ENCODE results near the gene DRD4. TPM values are rescaled to one million over a fixed set of nuclear protein-coding genes. Genes with fewer than 3 reads are reported as not detected.
"Not testable (repeated sequence)": the region's sequence is repeated elsewhere in the genome, so short reads cannot be mapped to it uniquely, and the experiment has no call there.

The DRD4 gene
- total and polyA plus RNA-seq, 5 donors, result 0.14 to 1.0 (median 0.28) TPM; not detected in 1

- WGBS, result 92% methylated on average over 10 of the region's 14 CpGs
- H3K4me1 ChIP-seq (ENCODE audit: control insufficient read depth, insufficient read depth, low read length); H3K27me3 ChIP-seq (ENCODE audit: control insufficient read depth, insufficient read depth); H3K9me3 ChIP-seq (ENCODE audit: control insufficient read depth, low read length); H3K4me3 ChIP-seq (ENCODE audit: low read length); H3K27ac ChIP-seq (ENCODE audit: low read length); ATAC-seq; DNase-seq; intact Hi-C loops (cut with DNase I): not testable (repeated sequence)
Observed at GRCh38 chr11:647672-648158, 10.6 kb downstream of the DRD4 start.

DNA sequence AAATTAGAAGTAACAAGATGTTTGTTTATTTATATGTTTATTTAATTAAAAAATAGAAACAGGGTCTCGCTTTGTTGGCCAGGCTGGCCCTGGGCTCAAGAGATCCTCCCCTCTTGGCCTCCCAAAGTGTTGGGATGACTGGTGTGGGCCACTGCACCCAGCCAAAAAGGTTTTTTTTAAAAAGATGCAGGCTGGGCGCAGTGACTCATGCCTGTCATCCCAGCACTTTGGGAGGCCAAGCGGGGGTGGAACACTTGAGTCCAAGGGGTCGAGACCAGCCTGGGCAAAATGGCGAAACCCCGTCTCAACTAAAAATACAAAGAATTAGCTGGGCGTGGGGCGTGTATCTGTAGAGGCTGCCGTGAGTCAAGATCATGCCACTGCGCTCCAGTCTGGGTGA lies 13.4 kb downstream of the DRD4 start:
- no peak for DNase-seq
- Histone ChIP-seq H3K4me1 (ENCODE audit: control insufficient read depth, insufficient read depth, low read length) (no peaks in the 10 kb centered on the region), H3K27me3 (ENCODE audit: control insufficient read depth, insufficient read depth) (no peaks in the 10 kb centered on the region), H3K9me3 (ENCODE audit: control insufficient read depth, low read length) (no peaks in the 10 kb centered on the region), H3K27ac (ENCODE audit: low read length) (no peak overlapping the region), H3K4me3 (ENCODE audit: low read length) (no peak overlapping the region)
- WGBS, result 96% methylated on average over 10 of the region's 10 CpGs
- no peak for ATAC-seq
- intact Hi-C loops (cut with DNase I), result no loop called here

DNA sequence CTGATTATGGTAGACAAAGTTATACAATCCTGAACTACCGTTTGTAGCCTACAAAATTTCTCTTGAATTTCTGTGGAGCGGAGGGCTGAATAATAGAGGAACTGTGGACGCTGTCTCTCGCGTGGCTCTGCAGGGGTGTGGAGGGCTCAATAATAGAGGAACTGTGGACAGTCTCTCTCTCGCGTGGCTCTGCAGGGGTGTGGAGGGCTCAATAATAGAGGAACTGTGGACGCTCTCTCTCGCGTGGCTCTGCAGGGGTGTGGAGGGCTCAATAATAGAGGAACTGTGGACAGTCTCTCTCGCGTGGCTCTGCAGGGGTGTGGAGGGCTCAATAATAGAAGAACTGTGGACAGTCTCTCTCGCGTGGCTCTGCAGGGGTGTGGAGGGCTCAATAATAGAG lies 16.1 kb downstream of the DRD4 start:
- ATAC-seq; H3K4me3 ChIP-seq (ENCODE audit: low read length); H3K4me1 ChIP-seq (ENCODE audit: control insufficient read depth, insufficient read depth, low read length); H3K27ac ChIP-seq (ENCODE audit: low read length); intact Hi-C loops (cut with DNase I); H3K9me3 ChIP-seq (ENCODE audit: control insufficient read depth, low read length); H3K27me3 ChIP-seq (ENCODE audit: control insufficient read depth, insufficient read depth): not testable (repeated sequence)
- WGBS, result 93% methylated on average over 14 of the region's 14 CpGs
- DNase-seq, result peak in 1 of 3 donors; percentile 14

DNA sequence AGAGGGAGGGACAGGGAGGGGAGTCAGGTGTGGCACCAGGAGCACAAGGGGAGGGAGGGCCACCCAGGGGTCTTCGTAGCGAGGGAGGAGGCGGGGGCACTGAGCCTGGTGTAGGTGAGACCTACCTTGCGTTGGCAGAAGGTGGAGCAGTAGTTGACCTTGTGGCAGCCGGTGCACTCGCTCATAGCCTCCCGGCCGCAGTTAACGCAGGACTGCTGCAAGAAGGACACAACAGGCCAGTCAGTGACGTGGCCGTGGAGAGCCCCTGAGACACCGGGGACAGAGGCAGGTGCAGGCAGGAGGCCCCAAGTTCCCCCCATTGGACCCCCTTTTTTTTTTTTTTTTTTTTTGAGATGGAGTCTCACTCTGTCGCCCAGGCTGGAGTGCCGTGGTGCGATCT lies 16.8 kb downstream of the DRD4 start:
- Histone ChIP-seq H3K4me3 (ENCODE audit: low read length) (no peak overlapping the region), H3K27ac (ENCODE audit: low read length) (no peak overlapping the region), H3K9me3 (ENCODE audit: control insufficient read depth, low read length) (no peaks in the 10 kb centered on the region), H3K4me1 (ENCODE audit: control insufficient read depth, insufficient read depth, low read length) (no peaks in the 10 kb centered on the region), H3K27me3 (ENCODE audit: control insufficient read depth, insufficient read depth) (no peaks in the 10 kb centered on the region)
- WGBS, result 87% methylated on average over 15 of the region's 15 CpGs
- peak in 1 of 2 donors; percentile 25 for ATAC-seq
- peak in 1 of 3 donors; percentile 32 for DNase-seq
- intact Hi-C loops (cut with DNase I), result no loop called here

GRCh38 chr11:654444-654843 lies 17.4 kb downstream of the DRD4 start:
- H3K4me1 ChIP-seq (ENCODE audit: control insufficient read depth, insufficient read depth, low read length); ATAC-seq; H3K9me3 ChIP-seq (ENCODE audit: control insufficient read depth, low read length); H3K4me3 ChIP-seq (ENCODE audit: low read length); H3K27me3 ChIP-seq (ENCODE audit: control insufficient read depth, insufficient read depth); H3K27ac ChIP-seq (ENCODE audit: low read length); intact Hi-C loops (cut with DNase I): not testable (repeated sequence)
- DNase-seq, result peak in 1 of 3 donors; percentile 19
- WGBS, result 95% methylated on average over 12 of the region's 12 CpGs

- H3K27me3 ChIP-seq (ENCODE audit: control insufficient read depth, insufficient read depth), result no peaks in the 10 kb centered on the region
- no peak overlapping the region for H3K4me3 ChIP-seq (ENCODE audit: low read length)
- H3K27ac ChIP-seq (ENCODE audit: low read length), result no peak overlapping the region
- peak in 2 of 3 donors; percentile 24 to 32 for DNase-seq
- intact Hi-C loops (cut with DNase I), result no loop called here
- H3K9me3 ChIP-seq (ENCODE audit: control insufficient read depth, low read length), result no peaks in the 10 kb centered on the region
- H3K4me1 ChIP-seq (ENCODE audit: control insufficient read depth, insufficient read depth, low read length), result no peaks in the 10 kb centered on the region
- WGBS, result 91% methylated on average over 30 of the region's 30 CpGs
- peak in 1 of 2 donors; percentile 23 for ATAC-seq
Observed at GRCh38 chr11:655036-655726, 18.1 kb downstream of the DRD4 start.

DNA sequence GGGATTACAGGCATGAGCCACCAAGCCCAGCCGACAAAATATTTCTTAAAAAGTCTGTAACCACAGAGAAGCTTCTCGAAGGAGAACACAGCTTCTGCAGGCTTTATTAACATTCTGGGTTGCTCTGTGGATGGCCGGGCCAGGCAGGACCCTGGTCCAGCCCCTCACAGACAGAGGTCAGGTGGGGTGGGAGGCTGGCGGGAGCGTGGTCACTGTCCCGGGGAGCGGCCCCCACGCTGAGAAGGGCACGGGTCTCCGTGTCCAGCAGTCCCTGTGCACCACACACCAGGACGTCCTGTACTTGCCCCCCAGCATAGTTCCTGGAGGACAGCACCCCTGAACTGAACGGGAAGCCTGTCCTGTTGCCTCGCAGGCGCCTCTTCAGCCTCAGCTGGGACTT lies 19.4 kb downstream of the DRD4 start:
- Histone ChIP-seq H3K27me3 (ENCODE audit: control insufficient read depth, insufficient read depth) (no peaks in the 10 kb centered on the region), H3K27ac (ENCODE audit: low read length) (no peak overlapping the region), H3K9me3 (ENCODE audit: control insufficient read depth, low read length) (no peaks in the 10 kb centered on the region), H3K4me3 (ENCODE audit: low read length) (no peak overlapping the region), H3K4me1 (ENCODE audit: control insufficient read depth, insufficient read depth, low read length) (no peaks in the 10 kb centered on the region)
- 89% methylated on average over 14 of the region's 14 CpGs for WGBS
- ATAC-seq (no peak), DNase-seq (peak in 1 of 3 donors; percentile 50)
- intact Hi-C loops (cut with DNase I), result no loop called here

- DNase-seq (peak in 1 of 3 donors; percentile 33), ATAC-seq (no peak)
- intact Hi-C loops (cut with DNase I), result no loop called here
- H3K27me3 ChIP-seq (ENCODE audit: control insufficient read depth, insufficient read depth), result no peaks in the 10 kb centered on the region
- no peak overlapping the region for H3K4me3 ChIP-seq (ENCODE audit: low read length)
- H3K9me3 ChIP-seq (ENCODE audit: control insufficient read depth, low read length), result no peaks in the 10 kb centered on the region
- no peaks in the 10 kb centered on the region for H3K4me1 ChIP-seq (ENCODE audit: control insufficient read depth, insufficient read depth, low read length)
- 90% methylated on average over 7 of the region's 7 CpGs for WGBS
- H3K27ac ChIP-seq (ENCODE audit: low read length), result no peak overlapping the region
Observed at GRCh38 chr11:656866-657265, 19.8 kb downstream of the DRD4 start.

GRCh38 chr11:657691-658126 lies 20.6 kb downstream of the DRD4 start:
- Histone ChIP-seq H3K4me1 (ENCODE audit: control insufficient read depth, insufficient read depth, low read length) (no peaks in the 10 kb centered on the region), H3K27ac (ENCODE audit: low read length) (no peak overlapping the region), H3K9me3 (ENCODE audit: control insufficient read depth, low read length) (no peaks in the 10 kb centered on the region), H3K27me3 (ENCODE audit: control insufficient read depth, insufficient read depth) (no peaks in the 10 kb centered on the region), H3K4me3 (ENCODE audit: low read length) (no peak overlapping the region)
- DNase-seq (no peak), ATAC-seq (no peak)
- WGBS, result 89% methylated on average over 14 of the region's 14 CpGs
- intact Hi-C loops (cut with DNase I), result no loop called here

DNA sequence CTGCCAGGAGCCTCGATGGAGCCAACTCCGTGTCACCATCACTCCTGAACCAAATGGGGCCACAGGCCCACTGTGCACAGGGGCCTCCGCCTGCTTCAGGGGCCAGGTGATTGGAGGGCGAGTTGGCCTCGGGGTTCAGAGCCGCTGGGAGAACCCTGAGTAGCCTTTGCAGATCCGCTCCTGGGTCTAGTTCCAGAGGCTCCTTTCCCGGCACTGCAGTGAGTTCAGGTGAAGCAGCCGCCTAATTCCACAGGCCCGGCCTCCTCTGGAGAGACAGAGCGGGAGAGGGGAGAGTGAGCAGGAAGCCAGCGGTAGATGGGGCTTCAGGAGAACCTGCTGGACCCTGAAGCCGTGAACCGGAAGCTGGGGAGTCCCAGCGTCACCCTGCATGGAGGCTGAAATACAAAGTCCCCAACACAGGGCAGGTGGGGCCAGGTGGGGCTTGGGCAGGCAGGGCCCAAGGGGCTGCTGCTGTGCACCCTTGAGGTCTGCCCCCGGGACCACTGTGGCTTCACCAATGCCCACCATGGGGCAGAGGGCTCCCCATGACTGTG lies 22.5 kb downstream of the DRD4 start:
- 90% methylated on average over 16 of the region's 16 CpGs for WGBS
- ATAC-seq (peak in 1 of 2 donors; percentile 15), DNase-seq (peak in 2 of 3 donors; percentile 28 to 40)
- Histone ChIP-seq H3K4me1 (ENCODE audit: control insufficient read depth, insufficient read depth, low read length) (no peaks in the 10 kb centered on the region), H3K27ac (ENCODE audit: low read length) (no peak overlapping the region), H3K27me3 (ENCODE audit: control insufficient read depth, insufficient read depth) (no peaks in the 10 kb centered on the region), H3K9me3 (ENCODE audit: control insufficient read depth, low read length) (no peaks in the 10 kb centered on the region), H3K4me3 (ENCODE audit: low read length) (no peak overlapping the region)
- intact Hi-C loops (cut with DNase I), result loop anchor here (5.0 to 10.0 kb wide), 2 partner anchors 63 to 65 kb away; no protein-coding TSS in a partner anchor

DNA sequence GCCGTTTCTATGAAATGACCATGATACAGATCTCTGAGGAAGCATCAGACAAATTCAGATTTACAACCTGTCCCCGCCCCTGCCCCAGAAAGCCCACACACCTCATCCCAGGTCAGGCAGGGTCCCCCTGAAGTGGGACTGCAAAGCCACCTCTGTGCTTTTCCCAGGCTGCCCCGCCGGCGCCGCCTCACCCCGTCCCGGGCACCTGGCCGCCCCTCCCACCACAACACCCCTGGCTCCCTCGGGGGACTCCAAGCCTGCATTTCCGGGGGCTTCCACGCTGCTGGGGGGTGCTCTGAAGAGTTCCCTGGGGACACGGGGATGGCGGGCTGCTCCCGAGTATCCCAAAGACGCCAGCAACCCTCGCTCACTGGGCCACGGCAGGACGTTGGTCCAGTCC lies 23.2 kb downstream of the DRD4 start:
- Histone ChIP-seq H3K27ac (ENCODE audit: low read length) (no peak overlapping the region), H3K4me1 (ENCODE audit: control insufficient read depth, insufficient read depth, low read length) (no peaks in the 10 kb centered on the region), H3K27me3 (ENCODE audit: control insufficient read depth, insufficient read depth) (no peaks in the 10 kb centered on the region), H3K4me3 (ENCODE audit: low read length) (no peak overlapping the region), H3K9me3 (ENCODE audit: control insufficient read depth, low read length) (no peaks in the 10 kb centered on the region)
- ATAC-seq, result no peak
- peak in 1 of 3 donors; percentile 40 for DNase-seq
- intact Hi-C loops (cut with DNase I), result loop anchor here (5.0 to 10.0 kb wide), 2 partner anchors 62 to 65 kb away; no protein-coding TSS in a partner anchor
- 90% methylated on average over 19 of the region's 19 CpGs for WGBS

Data from right cardiac atrium (tissue), 5 donors.